ENCODE data around the gene GUCY2F.

DNA sequence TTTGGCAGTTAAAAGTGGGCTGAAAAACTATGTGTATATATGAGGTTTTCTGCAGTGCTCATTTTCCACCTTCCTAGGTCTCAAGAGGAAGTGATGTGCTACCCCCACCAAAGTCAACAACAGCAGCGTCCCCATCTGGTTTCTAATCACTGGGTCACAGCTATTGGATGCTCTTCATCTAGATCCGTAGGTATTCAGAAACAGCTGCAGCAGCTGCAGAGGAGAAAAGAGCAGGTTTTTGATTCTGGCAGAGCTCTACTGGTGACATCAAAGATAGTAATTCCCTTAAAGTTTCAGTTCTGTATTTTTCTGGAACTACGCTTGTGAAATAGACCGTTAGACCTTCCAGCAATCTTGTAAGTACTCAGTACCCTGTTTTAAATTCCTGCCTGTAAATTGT, 5.8 kb upstream of the GUCY2F start:
- TF ChIP-seq POLR2AphosphoS5 (IDR thresholded peaks at IDR 0.05; ENCODE audit: low read depth, low read length): no peak
- TF ChIP-seq TAF1 (IDR thresholded peaks at IDR 0.05; ENCODE audit: borderline replicate concordance, insufficient read depth, low read length): no peak
